ENCODE measurements around the gene APOBEC3H.

The APOBEC3H gene

GRCh38 chr22:39135092-39135896 lies 38.2 kb downstream of the APOBEC3H start:
- DNase-seq (ENCODE audit: low spot score): peak; percentile 46

DNA sequence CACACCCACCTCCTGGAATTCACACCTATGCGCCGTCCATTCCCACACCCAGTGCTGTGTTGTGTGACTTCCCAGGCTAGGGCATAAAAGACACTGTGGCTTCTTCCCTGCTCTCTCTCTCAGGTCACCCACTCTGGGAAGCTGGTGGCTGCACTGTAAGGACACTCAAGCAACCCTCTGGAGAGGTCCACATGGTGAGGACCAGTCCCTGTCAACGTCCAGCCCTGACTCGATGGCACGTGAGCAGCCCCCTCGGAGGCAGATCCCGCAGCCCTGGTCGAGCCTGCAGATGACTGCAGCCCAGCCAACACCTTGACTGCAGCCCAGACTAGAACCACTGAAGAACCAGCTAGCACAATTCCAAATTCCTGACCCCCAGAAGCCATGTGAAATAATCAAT lies 39.3 kb downstream of the APOBEC3H start:
- DNase-seq (ENCODE audit: low spot score): no peak

- DNase-seq (ENCODE audit: low spot score): no peak
Measured at GRCh38 chr22:39138357-39138997, 41.4 kb downstream of the APOBEC3H start.

DNA sequence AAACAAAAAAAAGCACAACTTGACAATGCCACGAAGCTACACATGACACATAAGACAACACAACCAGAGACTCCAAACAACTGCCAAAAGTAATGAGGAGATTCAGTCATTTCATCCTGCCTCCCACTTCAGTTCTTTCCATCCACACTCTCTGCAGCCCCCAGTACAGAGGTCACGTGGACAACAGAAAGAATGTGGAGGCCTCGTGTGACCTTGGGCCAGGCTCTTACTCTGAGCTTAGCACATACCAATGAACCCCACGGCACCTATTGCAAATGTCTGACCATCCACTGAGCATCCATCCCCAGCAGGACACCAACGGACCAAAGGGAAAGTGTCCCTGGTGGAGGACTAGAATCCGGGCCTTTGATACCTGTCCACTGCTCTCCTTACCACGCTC lies 42.9 kb downstream of the APOBEC3H start:
- DNase-seq (ENCODE audit: low spot score): no peak

GRCh38 chr22:39142088-39142680 lies 45.1 kb downstream of the APOBEC3H start:
- DNase-seq (ENCODE audit: low spot score): no peak

- DNase-seq (ENCODE audit: low spot score): peak; percentile 64
Measured at GRCh38 chr22:39144101-39144767, 47.2 kb downstream of the APOBEC3H start.

DNA sequence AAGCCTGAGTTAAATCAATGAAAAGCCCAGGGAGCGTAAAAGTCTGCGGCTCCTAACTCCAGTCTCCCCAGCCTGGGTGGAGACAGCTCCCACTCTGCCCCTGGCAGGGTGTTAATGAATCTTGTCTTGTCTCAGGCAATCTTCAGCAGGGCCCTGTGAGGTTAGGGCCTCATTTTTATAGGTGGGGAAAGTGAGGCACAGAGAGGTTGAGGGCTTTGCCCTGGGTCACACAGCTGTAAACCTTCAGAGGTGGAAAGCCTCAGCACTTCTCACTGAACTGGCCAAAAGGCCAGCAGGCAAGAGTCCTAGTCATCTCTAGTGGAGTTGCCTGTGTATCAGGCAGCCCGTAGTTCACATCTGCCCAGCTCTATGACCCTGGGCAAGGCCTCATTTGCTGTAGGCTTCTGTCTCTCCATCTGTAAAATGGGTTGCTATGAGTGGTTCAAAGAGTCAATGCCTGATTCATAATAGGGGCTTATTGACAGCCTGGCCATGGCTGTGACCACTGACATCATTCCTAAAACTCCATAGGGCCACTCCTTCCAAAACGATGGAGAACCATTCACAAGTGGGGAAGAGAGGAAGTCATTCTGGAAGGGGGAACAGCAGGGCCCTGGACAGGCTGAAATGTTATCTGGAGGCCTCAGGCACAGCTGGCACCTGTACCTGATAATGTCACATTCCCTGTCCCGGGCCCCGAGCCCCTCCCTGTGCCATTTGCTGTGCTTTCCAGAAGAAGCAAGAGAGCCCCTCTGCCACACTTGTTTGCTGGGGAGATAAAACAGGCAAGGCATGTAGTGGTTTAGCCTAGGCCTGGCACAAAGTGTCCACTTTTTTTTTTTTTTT lies 49.4 kb downstream of the APOBEC3H start:
- no peak for DNase-seq (ENCODE audit: low spot score)

DNA sequence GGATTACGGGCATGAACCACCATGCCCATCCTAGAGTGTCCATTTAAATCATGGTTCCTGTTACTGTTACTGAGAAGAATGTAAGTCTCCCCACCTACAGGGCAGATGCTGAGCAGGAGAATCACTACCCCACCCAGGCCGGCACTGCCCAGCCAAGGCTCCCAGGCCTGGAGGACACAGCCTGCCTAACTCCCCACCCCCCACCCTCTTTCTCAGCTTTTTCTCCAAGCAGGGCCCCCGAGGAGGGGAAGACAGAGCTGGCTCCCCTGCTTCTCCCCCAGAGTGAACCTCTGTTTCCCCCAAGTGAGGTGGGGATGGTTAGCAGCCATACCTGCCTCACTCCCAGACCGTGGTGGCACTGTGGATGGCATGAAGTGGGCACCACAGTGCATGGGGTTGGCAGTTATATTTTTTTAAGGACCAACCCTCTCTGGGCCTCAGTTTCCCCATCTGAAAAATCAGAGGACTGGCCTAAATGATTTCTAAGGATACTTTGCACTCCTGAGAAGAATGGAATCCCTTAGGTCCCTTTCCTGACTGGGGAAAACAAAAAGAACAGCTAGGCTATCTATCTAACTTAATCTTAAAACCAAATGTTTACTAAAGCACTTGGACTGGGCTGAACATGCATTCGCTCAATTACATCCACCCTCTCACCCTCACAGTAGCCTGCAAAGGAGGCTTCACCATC lies 50.4 kb downstream of the APOBEC3H start:
- no peak for DNase-seq (ENCODE audit: low spot score)

- DNase-seq (ENCODE audit: low spot score): no peak
Measured at GRCh38 chr22:39148026-39148726, 51.1 kb downstream of the APOBEC3H start.

- DNase-seq (ENCODE audit: low spot score): peak; percentile 60
Measured at GRCh38 chr22:39148727-39149535, 51.9 kb downstream of the APOBEC3H start.

- no peak for DNase-seq (ENCODE audit: low spot score)
Measured at GRCh38 chr22:39149915-39150847, 53.1 kb downstream of the APOBEC3H start.

DNA sequence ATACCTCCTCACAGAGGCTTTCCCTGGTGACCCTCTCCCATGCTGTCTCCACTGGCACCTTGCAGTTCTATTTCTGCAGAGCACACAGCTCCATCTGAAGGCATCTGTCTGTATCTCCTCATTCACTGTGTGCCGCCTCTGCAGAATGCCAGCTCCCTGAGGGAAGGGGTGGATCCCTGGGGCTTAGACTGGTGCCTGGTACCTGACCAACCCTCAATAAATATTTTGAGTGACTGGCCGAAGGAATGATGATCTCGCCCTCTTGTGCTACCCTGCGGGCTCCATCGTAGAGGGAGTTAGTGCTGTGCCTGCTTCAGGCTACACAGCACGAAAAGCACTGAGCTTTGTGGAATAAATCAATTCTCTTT lies 53.8 kb downstream of the APOBEC3H start:
- DNase-seq (ENCODE audit: low spot score): no peak

DNA sequence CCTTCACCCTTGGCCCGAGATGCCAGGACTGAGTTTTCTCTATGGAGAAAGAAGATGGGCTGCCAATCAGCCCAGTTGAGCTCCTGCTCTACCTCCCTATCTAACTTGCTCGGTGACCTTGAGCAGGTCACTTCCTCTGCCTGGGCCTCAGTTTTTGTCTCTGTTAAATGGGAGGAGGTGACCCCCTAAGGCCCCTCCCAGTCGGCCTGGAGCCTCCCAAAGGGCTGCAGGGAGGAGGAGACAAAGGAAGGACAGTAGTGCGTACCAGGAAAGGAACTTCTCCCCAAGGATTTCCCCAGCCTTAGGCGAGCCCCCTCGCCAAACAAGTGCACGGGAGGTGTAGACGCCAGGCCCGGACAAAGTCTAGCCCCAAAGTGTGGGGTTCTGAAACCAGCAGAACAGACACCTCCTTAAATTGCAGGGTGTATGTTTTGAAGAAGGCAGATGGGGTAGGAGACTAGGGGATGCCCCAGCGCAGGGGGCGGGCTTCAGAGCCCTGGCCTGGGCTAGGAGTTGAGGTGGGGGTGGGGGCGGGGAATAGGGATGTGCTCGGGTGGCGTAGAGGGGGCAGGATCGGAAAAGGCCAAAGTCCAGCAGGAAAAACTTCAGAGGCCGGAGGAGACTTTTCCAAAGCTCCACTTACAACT lies 54.4 kb downstream of the APOBEC3H start:
- no peak for DNase-seq (ENCODE audit: low spot score)

- DNase-seq (ENCODE audit: low spot score): no peak
Measured at GRCh38 chr22:39152024-39152510, 55.0 kb downstream of the APOBEC3H start.

- DNase-seq (ENCODE audit: low spot score): peak; percentile 92
Measured at GRCh38 chr22:39152511-39153219, 55.6 kb downstream of the APOBEC3H start, which contains the start of gene CBX7. Gene CBX7 (minus strand): TSS chr22:39152680. CDS start chr22:39152444, 236 bp downstream.

DNA sequence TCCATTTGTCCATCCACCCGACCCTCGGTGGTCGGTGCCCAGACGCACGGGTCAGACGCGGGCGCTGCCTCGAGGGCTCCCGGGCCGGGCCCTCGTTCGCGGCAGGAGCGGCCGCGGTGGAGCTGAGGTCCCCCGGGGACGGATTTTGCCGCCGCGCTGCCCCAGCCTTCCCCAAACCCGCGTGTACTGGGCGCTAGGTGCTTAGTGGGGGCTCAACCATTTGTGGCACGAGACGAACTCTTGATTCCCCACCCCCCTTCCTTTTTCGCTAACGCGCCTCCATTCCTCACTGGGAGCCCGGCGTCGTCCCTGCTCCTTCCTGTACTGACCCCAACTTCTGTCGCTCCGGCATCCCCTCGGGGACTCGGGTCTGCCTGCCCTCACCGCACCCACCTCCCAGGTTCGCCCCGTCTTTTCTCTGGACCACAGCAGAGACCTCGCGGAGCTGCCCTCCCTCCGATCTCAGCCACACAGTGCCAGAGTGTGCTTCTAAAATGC lies 56.2 kb downstream of the APOBEC3H start:
- DNase-seq (ENCODE audit: low spot score): no peak

All from activated CD4-positive, alpha-beta T cell treated with anti-CD3 and anti-CD28 coated beads, Interleukin-2, Interleukin-4, amounts not matched to agents 100 ng/mL and 50 ng/mL, durations not matched to agents 16 hours and 8 hours (primary cell).